ENCODE measurements around the gene REPS2. TPM values are rescaled to one million over a fixed set of nuclear protein-coding genes. Genes with fewer than 3 reads are reported as not detected.

REPS2 gene
- total and polyA plus RNA-seq, 2 experiments from 2014 or later = 1.2 to 4.4 TPM

GRCh38 chrX:16992445-16992844, 46.0 kb downstream of the REPS2 start:
- no peaks in the 10 kb centered on the region for H3K79me2 ChIP-seq (replicated peaks; ENCODE audit: insufficient read depth)
- H3K4me3 Mint-ChIP-seq = no peak overlapping the region
- H3K4me1 Mint-ChIP-seq = no peaks in the 10 kb centered on the region
- TF ChIP-seq CTCF (conservative IDR thresholded peaks at IDR 0.05; ENCODE audit: low read depth in 2 of 2) = no peak
- TF ChIP-seq ZNF114 (CRISPR knock-in tag; IDR thresholded peaks at IDR 0.05) = no peak
- TF ChIP-seq, protein P1, sequence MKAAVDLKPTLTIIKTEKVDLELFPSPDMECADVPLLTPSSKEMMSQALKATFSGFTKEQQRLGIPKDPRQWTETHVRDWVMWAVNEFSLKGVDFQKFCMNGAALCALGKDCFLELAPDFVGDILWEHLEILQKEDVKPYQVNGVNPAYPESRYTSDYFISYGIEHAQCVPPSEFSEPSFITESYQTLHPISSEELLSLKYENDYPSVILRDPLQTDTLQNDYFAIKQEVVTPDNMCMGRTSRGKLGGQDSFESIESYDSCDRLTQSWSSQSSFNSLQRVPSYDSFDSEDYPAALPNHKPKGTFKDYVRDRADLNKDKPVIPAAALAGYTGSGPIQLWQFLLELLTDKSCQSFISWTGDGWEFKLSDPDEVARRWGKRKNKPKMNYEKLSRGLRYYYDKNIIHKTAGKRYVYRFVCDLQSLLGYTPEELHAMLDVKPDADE (IDR thresholded peaks at IDR 0.05) = no peak
- no peak for TF ChIP-seq CREB1 (CRISPR knock-in tag; IDR thresholded peaks at IDR 0.05; ENCODE audit: low read depth)
- no peak for TF ChIP-seq JUNB (IDR thresholded peaks at IDR 0.05; ENCODE audit: unreplicated experiment)
- TF ChIP-seq ZNF462 (CRISPR knock-in tag; IDR thresholded peaks at IDR 0.05) = no peak
- TF ChIP-seq EZH2phosphoT487 (IDR thresholded peaks at IDR 0.05; ENCODE audit: unreplicated experiment) = no peak
- TF ChIP-seq NANOG (IDR thresholded peaks at IDR 0.05; ENCODE audit: borderline replicate concordance) = no peak
- TF ChIP-seq REST (IDR thresholded peaks at IDR 0.05; ENCODE audit: unreplicated experiment) = no peak
- no peak for TF ChIP-seq ZNF331 (CRISPR knock-in tag; IDR thresholded peaks at IDR 0.05; ENCODE audit: low read depth)
- no peak for TF ChIP-seq EZH2 (IDR thresholded peaks at IDR 0.05; ENCODE audit: low read depth, unreplicated experiment)
- TF ChIP-seq POLR2AphosphoS5 (IDR thresholded peaks at IDR 0.05; ENCODE audit: low read depth) = no peak
- TF ChIP-seq STAT1 (IDR thresholded peaks at IDR 0.05; ENCODE audit: unreplicated experiment) = no peak
- no peaks in the 10 kb centered on the region for H3K36me3 Mint-ChIP-seq (ENCODE audit: low read depth)
- no peak overlapping the region for H3K4me3 ChIP-seq
- no peak for ATAC-seq
- peaks cover 2% of the 10 kb centered on the region for H3K27me3 Mint-ChIP-seq (ENCODE audit: insufficient read depth, low read depth, poor library complexity)
- H2AFZ ChIP-seq = no peak overlapping the region
- peaks cover 5% of the 10 kb centered on the region; the same call in 1 of the 3 replicates for H3K9me3 Mint-ChIP-seq
- no peaks in the 10 kb centered on the region for H3K36me3 ChIP-seq (ENCODE audit: insufficient read depth)
- H3K9me2 ChIP-seq (ENCODE audit: insufficient read depth) = no peaks in the 10 kb centered on the region
- H4K20me1 ChIP-seq (replicated peaks; ENCODE audit: insufficient read depth) = no peaks in the 10 kb centered on the region
- H3K27me3 ChIP-seq (ENCODE audit: insufficient read depth) = no peaks in the 10 kb centered on the region
- no peak for DNase-seq (ENCODE audit: low spot score)
- H3F3A ChIP-seq (replicated peaks; ENCODE audit: low read depth) = no peaks in the 10 kb centered on the region
- no peak overlapping the region for H3K27ac ChIP-seq (ENCODE audit: low read depth)
- H3K27ac Mint-ChIP-seq = no peak overlapping the region
- H3K4me1 ChIP-seq (ENCODE audit: insufficient read depth) = no peaks in the 10 kb centered on the region
- no peak overlapping the region for H3K4me2 ChIP-seq

All from GM23338 (cell line).